Ectodermal cell (in vitro differentiated cells): ENCODE measurements around the gene NDUFV1.
"Not testable (repeated sequence)": the region's sequence is repeated elsewhere in the genome, so short reads cannot be mapped to it uniquely, and the experiment has no call there.

ENCODE experiments used
- H3K27ac ChIP-seq: 2 replicates; pipeline ENCODE4 v1.7.0; 2013; ENCODE audit warnings: mild to moderate bottlenecking, low read depth, low read length; ENCODE audit not compliant: insufficient read depth, poor library complexity, severe bottlenecking
- H3K27me3 ChIP-seq: 2 replicates; pipeline ENCODE4 v1.7.0; 2013; ENCODE audit warnings: mild to moderate bottlenecking, low read length; ENCODE audit not compliant: insufficient read depth, control insufficient read depth, poor library complexity, severe bottlenecking
- H3K36me3 ChIP-seq: one replicate; pipeline ENCODE4 v1.7.0; 2013; ENCODE audit warnings: low read length; ENCODE audit not compliant: control insufficient read depth, insufficient read depth
- H3K4me1 ChIP-seq: one replicate; pipeline ENCODE4 v1.7.0; 2013; ENCODE audit warnings: low read length; ENCODE audit not compliant: control insufficient read depth, insufficient read depth
- H3K4me3 ChIP-seq: 2 replicates; pipeline ENCODE4 v1.7.0; 2013; ENCODE audit warnings: low read depth, low read length, control low read depth; ENCODE audit not compliant: insufficient read depth
- H3K9me3 ChIP-seq: 2 replicates; pipeline ENCODE4 v1.7.0; 2013; ENCODE audit warnings: mild to moderate bottlenecking, low read length, moderate library complexity; ENCODE audit not compliant: control insufficient read depth
- WGBS, 2 experiments: methylation state at CpG; one replicate each; pipeline ENCODE4 v1.1.7; 2013; ENCODE audit warnings: missing lambda C conversion rate in 2 of 2; 5-methylcytosine and 5-hydroxymethylcytosine counted together

The NDUFV1 gene

DNA sequence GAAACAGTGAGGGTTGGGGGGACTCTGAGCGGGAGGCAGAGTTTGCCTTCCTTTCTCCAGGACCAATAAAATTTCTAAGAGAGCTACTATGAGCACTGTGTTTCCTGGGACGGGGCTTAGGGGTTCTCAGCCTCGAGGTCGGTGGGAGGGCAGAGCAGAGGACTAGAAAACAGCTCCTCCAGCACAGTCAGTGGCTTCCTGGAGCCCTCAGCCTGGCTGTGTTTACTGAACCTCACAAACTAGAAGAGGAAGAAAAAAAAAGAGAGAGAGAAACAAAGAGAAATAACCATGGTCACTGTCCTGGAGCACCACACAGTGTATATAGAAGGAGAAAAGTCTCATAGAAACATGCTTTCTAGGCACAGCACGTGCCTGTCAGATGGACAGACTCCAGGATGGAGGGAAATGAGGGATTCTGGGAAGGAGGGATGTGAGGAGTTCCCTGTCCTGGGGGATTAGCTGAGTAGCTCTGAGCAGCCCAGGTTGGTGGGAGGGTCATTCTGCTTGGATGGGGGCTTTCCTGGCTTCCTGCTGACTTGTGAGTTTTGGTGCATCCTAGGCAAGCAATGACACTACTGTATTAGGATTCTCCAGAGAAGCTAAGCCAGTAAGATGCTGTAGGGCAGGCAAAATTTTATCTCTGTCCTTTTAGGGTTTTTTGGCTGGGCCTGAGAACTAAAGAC, 20.0 kb upstream of the NDUFV1 start:
- Histone ChIP-seq H3K36me3 (peaks cover 12% of the 10 kb centered on the region), H3K4me1 (peaks cover 13% of the 10 kb centered on the region), H3K4me3 (no peak overlapping the region), H3K9me3 (no peaks in the 10 kb centered on the region), H3K27me3 (peaks cover 11% of the 10 kb centered on the region), H3K27ac (no peak overlapping the region)
- WGBS, 2 experiments = 96 to 97% methylated on average over 5 of the region's 5 CpGs

GRCh38 chr11:67588136-67588503, 18.6 kb upstream of the NDUFV1 start:
- peaks cover 12% of the 10 kb centered on the region for H3K36me3 ChIP-seq
- H3K27me3 ChIP-seq = no peaks in the 10 kb centered on the region
- no peak overlapping the region for H3K27ac ChIP-seq
- no peak overlapping the region for H3K4me3 ChIP-seq
- no peaks in the 10 kb centered on the region for H3K9me3 ChIP-seq
- H3K4me1 ChIP-seq = peaks cover 13% of the 10 kb centered on the region
- WGBS, 2 experiments = 90 to 100% methylated on average over 1 of the region's 1 CpG

GRCh38 chr11:67588899-67589415, 17.8 kb upstream of the NDUFV1 start:
- H3K27ac ChIP-seq, H3K9me3 ChIP-seq, H3K27me3 ChIP-seq, H3K4me3 ChIP-seq: not testable (repeated sequence)
- H3K4me1 ChIP-seq = peaks cover 13% of the 10 kb centered on the region
- peaks cover 12% of the 10 kb centered on the region for H3K36me3 ChIP-seq
- 90 to 91% methylated on average over 10 to 11 of the region's 11 CpGs for WGBS, 2 experiments

GRCh38 chr11:67592880-67593564, 13.7 kb upstream of the NDUFV1 start:
- 69 to 70% methylated on average over 12 of the region's 12 CpGs for WGBS, 2 experiments
- H3K4me3 ChIP-seq = no peak overlapping the region

DNA sequence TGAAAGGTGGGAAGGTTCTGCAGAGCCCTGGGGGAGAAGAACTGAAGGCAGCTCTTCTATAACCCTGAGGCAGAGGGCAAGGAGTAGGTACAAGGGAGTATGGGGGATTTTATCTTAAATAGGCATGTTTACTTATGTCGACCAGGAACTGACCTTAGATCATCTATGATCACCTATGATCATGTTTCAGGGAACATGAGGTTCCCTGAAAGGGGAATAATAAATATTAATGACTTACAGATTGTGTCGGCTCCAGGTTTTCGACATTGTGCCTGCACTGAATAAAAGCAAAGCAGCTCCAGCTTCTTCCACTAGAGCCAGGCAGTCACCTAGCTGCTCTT, 13.2 kb upstream of the NDUFV1 start:
- H3K9me3 ChIP-seq = no peaks in the 10 kb centered on the region
- H3K27me3 ChIP-seq = no peaks in the 10 kb centered on the region
- H3K27ac ChIP-seq = no peak overlapping the region
- H3K4me1 ChIP-seq = no peaks in the 10 kb centered on the region
- H3K36me3 ChIP-seq = no peaks in the 10 kb centered on the region
- WGBS, 2 experiments = 85 to 86% methylated on average over 3 of the region's 3 CpGs
- no peak overlapping the region for H3K4me3 ChIP-seq

More at GRCh38 chr11:67592880-67593564, 13.7 kb upstream of the NDUFV1 start:
- no peaks in the 10 kb centered on the region for H3K9me3 ChIP-seq
- H3K4me1 ChIP-seq = no peaks in the 10 kb centered on the region
- no peak overlapping the region for H3K27ac ChIP-seq
- peaks cover 2% of the 10 kb centered on the region for H3K36me3 ChIP-seq
- no peaks in the 10 kb centered on the region for H3K27me3 ChIP-seq

DNA sequence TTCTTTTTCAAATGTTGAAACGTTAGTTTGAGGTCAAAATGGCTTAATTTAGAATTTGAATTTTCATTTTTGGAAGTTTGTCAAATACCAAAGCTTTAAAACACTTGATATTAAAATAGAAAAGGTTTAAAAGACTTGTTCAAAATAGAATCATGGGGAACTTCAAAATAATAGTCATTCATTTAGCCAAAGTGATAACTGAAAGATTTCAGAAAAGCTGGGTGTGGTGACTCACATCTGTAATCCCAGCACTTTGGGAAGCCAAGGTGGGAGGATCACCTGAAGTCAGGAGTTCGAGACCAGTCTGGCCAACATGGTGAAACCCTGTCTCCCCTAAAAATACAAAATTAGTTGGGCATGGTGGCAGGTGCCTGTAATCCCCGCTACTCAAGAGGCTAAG, 12.3 kb upstream of the NDUFV1 start:
- no peaks in the 10 kb centered on the region for H3K9me3 ChIP-seq

GRCh38 chr11:67596753-67597300, 9.9 kb upstream of the NDUFV1 start:
- H3K36me3 ChIP-seq = no peaks in the 10 kb centered on the region
- H3K9me3 ChIP-seq = no peaks in the 10 kb centered on the region
- H3K27ac ChIP-seq = no peak overlapping the region
- H3K27me3 ChIP-seq = no peaks in the 10 kb centered on the region
- no peak overlapping the region for H3K4me3 ChIP-seq
- H3K4me1 ChIP-seq = no peaks in the 10 kb centered on the region
- 78 to 94% methylated on average over 1 of the region's 1 CpG for WGBS, 2 experiments

More for the DNA sequence above, 12.3 kb upstream of the NDUFV1 start:
- H3K4me1 ChIP-seq = no peaks in the 10 kb centered on the region
- no peaks in the 10 kb centered on the region for H3K27me3 ChIP-seq
- H3K4me3 ChIP-seq = no peak overlapping the region
- no peak overlapping the region for H3K27ac ChIP-seq
- H3K36me3 ChIP-seq = no peaks in the 10 kb centered on the region
- WGBS, 2 experiments = 95 to 97% methylated on average over 2 of the region's 3 CpGs

DNA sequence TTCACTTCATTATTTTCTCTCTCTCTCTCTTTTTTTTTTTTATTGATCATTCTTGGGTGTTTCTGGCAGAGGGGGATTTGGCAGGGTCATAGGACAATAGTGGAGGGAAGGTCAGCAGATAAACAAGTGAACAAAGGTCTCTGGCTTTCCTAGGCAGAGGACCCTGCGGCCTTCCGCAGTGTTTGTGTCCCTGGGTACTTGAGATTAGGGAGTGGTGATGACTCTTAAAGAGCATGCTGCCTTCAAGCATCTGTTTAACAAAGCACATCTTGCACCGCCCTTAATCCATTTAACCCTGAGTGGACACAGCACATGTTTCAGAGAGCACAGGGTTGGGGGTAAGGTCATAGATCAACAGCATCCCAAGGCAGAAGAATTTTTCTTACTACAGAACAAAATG, 9.3 kb upstream of the NDUFV1 start:
- not testable (repeated sequence) for H3K27me3 ChIP-seq, H3K9me3 ChIP-seq, H3K27ac ChIP-seq, H3K4me1 ChIP-seq, H3K4me3 ChIP-seq, H3K36me3 ChIP-seq
- no CpG with 5 or more reads among the region's 3 CpGs for WGBS, 2 experiments

- not testable (repeated sequence) for H3K27ac ChIP-seq, H3K36me3 ChIP-seq, H3K4me3 ChIP-seq, H3K9me3 ChIP-seq, H3K27me3 ChIP-seq, H3K4me1 ChIP-seq
- WGBS, 2 experiments = 95 to 96% methylated on average over 23 to 26 of the region's 26 CpGs
Measured at GRCh38 chr11:67597963-67598362, 8.8 kb upstream of the NDUFV1 start.

GRCh38 chr11:67599149-67599548, 7.6 kb upstream of the NDUFV1 start:
- H3K4me1 ChIP-seq = peaks cover under 1% of the 10 kb centered on the region
- no peaks in the 10 kb centered on the region for H3K36me3 ChIP-seq
- no peaks in the 10 kb centered on the region for H3K9me3 ChIP-seq
- 88 to 90% methylated on average over 1 of the region's 1 CpG for WGBS, 2 experiments
- H3K4me3 ChIP-seq = no peak overlapping the region
- no peak overlapping the region for H3K27ac ChIP-seq
- peaks cover 6% of the 10 kb centered on the region for H3K27me3 ChIP-seq
